Cardiac fibroblast (primary cell): ENCODE data around the gene IL4I1.

Experiments
- DNase-seq, 2 donors: peaks; one replicate each; pipeline versions ENCODE4 v3.0.0 to v3.0.0-alpha.2; 2010; ENCODE audit warnings: low read depth in 2 of 2
- H3K4me3 ChIP-seq, 2 donors: replicated peaks in 1 of 2; 1 replicate in 1 of 2; 2 replicates in 1 of 2; pipeline ENCODE4 v1.5.1; 2011; ENCODE audit warnings: low read depth in 2 of 2, low read length in 2 of 2, mild to moderate bottlenecking in 2 of 2, moderate library complexity in 1 of 2
- CTCF ChIP-seq: IDR thresholded peaks from one replicate; pipeline ENCODE4 v1.5.1; 2011; ENCODE audit warnings: low read depth, mild to moderate bottlenecking, low read length, inconsistent platforms

Gene IL4I1

DNA sequence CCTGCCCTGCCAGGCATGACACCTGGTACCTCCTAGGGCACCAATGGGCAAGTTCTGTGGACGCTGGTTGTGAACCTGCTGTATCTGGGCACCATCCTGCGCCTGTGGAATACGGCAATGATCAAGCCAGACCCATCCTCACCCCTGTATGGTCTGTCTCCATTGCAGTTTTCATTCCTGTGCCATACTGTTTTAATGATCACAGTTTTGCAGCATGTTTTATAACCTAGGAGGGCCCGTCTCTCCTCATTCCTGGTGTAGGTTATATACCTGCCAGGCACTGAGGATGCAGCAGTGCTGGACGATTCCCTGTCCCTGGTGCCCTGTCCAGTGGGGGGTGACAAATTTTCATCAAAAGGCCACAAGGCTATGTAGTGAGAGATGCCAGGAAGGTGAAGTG, 13.6 kb downstream of the IL4I1 start:
- H3K4me3 ChIP-seq, result no peak overlapping the region
- no peak for TF ChIP-seq CTCF
- no peak for DNase-seq

DNA sequence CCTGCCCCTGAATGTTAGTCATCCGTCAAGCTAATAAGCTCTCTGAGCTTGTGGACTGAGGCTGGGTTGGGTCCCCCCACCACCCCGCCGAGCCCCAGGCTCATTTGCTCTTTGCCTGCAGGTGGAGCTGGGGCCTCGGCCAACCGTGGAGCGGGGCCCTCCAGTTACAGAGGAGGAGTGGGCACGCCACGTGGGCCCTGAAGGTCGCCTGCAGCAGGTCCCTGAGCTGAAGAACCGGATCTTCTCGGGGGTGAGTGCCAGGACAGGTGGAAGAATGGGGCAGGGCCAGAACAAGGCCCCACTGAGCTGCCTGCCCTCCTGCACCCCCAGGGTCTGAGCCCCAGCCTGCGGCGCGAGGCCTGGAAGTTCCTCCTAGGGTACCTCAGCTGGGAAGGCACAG, 14.0 kb downstream of the IL4I1 start:
- no peak for DNase-seq
- H3K4me3 ChIP-seq, result no peak overlapping the region
- TF ChIP-seq CTCF, result no peak

DNA sequence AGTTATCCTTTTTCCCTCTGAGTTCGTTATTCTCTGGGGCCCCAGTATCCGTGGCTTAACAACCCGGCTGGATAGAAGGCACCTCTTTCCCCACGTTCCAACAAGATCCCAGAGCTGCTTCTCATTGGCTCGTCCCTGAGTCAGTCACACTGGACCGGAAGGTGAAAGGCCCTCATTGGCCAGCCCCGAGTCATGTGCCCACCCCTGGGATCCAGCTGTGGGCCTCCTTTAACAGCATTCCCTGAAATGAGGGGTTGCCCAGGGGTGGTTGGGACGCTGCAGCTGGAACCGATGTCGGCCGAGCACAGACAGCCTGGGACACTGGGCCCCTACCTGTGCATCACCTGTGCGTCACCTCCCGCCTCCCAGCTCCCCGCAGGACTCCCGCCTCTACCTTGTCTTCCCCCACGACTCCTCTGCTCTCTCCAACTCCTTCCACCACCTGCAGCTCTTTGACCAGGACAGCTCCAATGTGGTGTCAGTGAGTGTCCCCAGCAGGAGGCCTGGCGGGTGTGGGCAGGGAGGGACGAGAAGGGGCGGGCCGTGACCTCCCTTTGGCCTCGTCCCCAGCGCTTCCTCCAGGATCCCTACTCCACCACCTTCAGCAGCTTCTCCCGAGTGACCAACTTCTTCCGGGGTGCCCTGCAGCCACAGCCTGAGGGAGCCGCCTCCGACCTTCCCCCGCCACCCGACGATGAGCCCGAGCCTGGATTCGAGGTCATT, 14.9 kb downstream of the IL4I1 start:
- no peak for TF ChIP-seq CTCF
- no peak overlapping the region for H3K4me3 ChIP-seq
- peak in 1 of 2 donors; percentile 41 for DNase-seq

DNA sequence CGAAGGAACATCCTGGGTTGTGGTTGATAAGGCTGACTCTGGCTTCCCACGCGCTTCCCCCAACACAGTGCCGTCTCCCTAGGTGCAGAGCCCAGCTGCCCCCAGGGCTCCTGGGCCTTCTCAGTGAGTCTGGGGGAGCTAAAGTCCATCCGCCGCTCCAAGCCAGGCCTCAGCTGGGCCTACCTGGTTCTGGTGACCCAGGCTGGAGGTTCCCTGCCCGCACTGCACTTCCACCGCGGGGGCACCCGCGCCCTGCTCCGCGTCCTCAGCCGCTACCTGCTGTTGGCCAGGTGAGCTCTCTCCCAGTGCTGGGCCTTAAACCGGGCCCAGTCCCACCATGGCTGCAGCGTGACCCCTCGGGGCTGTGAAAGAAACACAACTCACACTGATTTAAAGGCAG, 15.5 kb downstream of the IL4I1 start:
- no peak for TF ChIP-seq CTCF
- no peak for DNase-seq
- H3K4me3 ChIP-seq, result no peak overlapping the region

DNA sequence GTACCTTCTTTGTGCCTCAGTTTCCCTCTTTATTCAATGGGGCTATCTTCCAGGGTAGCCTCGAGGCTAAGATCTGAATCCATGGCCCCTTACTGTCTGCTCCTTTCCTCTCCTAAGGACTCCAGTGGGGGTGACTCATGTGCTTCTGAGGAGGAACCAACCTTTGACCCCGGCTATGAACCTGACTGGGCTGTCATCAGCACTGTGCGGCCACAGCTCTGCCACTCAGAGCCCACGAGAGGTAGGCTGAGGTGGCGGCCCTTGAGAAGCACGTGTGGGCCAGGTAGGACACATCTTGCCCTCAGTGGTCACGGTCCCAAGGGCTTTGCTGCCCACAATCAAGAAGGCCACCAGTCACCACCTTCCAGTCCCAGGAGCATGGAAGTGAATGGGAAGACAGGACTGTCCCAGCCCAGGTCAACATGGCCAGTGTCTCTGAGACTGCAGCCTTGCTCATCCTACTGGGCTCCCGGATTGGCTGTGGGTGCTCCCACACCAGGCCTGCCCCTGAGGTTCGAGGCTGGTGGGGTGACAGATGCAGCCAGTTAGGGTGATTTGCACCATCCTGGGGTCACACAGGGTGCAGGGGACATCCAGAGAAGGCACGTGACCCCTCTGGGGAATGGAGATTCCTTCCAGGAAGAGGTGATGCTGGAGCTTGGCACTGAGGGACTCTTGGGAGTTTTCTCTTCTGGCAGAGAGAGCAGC, 16.4 kb downstream of the IL4I1 start:
- TF ChIP-seq CTCF, result no peak
- H3K4me3 ChIP-seq, result no peak overlapping the region
- no peak for DNase-seq

DNA sequence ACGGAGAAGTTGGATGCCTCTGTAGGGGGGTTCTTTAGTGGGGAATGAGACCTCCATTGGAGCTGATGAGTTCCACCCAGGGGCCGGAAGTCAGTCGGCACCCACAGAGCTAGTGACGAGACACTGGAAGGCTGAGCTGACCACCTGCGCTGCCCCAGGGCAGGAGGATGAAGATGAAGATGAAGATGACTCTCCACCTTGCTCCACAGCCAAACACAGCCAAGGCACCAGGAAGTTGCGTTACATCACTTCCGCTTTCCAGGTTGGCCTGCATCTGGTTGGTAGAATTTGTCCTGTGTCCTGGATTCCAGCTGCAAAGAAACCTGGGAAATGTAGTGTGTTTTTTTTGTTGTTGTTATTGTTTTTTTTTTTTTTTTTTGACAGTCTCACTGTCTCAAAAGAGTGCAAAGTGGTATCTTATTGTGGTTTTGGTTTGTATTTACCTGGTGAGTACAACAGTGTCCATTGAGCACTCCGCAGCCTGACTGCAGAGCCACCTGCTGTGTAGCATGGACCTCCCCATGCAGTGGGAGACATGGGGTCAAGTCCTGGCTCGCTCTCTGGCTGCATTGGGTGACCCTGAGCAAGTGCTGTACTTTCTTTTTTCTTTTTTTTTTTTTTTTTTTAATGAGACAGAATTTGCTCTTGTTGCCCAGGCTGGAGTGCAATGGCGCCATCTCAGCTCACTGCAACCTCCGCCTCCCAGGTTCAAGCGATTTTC, 17.3 kb downstream of the IL4I1 start:
- DNase-seq, result no peak
- H3K4me3 ChIP-seq, result no peak overlapping the region
- no peak for TF ChIP-seq CTCF
